ENCODE measurements around the gene S1PR3. TPM values are rescaled to one million over a fixed set of nuclear protein-coding genes. Genes with fewer than 3 reads are reported as not detected.

S1PR3 gene
- total RNA-seq, 1 experiment from 2014 or later: 2.8 TPM

DNA sequence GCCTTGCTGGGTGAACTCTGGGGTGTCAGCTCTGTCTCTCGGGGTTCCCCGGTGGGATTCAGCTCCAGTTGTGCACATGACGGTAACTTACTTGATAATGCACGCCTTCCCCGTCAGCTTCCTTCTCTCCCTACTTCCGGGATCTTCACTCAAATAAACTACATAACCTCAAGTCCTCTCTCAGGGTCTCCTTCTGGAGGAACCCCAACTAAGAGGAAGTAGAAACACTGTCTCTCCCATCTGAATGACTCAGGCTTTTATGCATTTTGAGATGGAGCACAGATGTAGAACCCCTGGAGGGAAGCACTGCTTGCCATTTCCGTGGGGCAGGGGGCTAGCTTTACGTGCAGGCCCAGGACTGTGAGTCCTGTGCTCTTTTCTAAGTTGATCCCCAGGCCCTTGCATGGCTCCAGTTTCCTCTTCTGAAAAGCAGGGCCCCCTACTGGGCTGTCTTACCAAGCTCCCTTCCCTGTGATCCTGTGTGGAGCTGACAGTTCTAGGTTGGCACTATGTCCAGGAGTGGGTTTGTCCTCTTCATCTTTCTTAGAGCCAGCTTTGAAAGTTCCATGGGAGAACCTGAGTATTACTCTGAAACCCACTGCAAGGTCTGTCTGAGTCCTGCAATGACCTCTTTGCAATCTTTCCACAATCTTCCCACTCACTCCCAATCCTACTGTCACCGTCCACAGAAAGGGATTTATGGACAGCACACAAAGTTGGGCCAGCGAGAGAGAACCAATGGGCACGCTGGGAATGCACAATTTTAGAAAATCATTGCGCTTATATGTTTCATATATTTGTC, 17.7 kb downstream of the S1PR3 start:
- POLR2A ChIA-PET: no interaction called here
- Mint-ChIP-seq H3K9me3 (ENCODE audit: unreplicated experiment) (no peaks in the 10 kb centered on the region), H3K27ac (ENCODE audit: low read depth, unreplicated experiment) (no peak overlapping the region), H3K27me3 (ENCODE audit: insufficient read depth, unreplicated experiment) (no peaks in the 10 kb centered on the region), H3K36me3 (ENCODE audit: insufficient read depth, unreplicated experiment) (no peaks in the 10 kb centered on the region), H3K4me3 (ENCODE audit: unreplicated experiment) (no peak overlapping the region), H3K4me1 (ENCODE audit: insufficient read depth, unreplicated experiment) (peaks cover 14% of the 10 kb centered on the region)
- TF ChIP-seq, protein P1, sequence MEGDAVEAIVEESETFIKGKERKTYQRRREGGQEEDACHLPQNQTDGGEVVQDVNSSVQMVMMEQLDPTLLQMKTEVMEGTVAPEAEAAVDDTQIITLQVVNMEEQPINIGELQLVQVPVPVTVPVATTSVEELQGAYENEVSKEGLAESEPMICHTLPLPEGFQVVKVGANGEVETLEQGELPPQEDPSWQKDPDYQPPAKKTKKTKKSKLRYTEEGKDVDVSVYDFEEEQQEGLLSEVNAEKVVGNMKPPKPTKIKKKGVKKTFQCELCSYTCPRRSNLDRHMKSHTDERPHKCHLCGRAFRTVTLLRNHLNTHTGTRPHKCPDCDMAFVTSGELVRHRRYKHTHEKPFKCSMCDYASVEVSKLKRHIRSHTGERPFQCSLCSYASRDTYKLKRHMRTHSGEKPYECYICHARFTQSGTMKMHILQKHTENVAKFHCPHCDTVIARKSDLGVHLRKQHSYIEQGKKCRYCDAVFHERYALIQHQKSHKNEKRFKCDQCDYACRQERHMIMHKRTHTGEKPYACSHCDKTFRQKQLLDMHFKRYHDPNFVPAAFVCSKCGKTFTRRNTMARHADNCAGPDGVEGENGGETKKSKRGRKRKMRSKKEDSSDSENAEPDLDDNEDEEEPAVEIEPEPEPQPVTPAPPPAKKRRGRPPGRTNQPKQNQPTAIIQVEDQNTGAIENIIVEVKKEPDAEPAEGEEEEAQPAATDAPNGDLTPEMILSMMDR (IDR thresholded peaks at IDR 0.05; ENCODE audit: unreplicated experiment): no peak
- BruUV-seq (replicated peaks): no TSS peak
- CTCF ChIA-PET: interaction anchor here (0.5 to 1.1 kb wide), 4 partner anchors 12 to 356 kb away, joined by 3 to 4 read pairs (median 3); no protein-coding TSS in a partner anchor
- intact Hi-C loops (cut with micrococcal nuclease): no loop called here
- DNase-seq (ENCODE audit: unreplicated experiment): no peak

DNA sequence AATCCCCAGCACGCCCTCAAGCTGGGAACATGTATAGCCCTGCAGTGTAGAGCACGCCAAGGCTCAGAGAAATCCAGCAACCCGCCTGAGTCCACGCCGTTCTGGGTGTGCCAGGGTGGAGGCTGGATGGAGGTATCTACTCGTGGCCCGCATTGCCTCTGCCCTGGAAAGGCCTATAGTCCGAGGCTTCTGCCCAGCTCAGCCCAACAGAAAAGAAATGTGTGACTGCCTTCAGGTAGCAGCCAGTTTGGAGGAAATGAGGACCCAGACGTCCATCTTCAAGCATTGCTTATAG, 18.2 kb downstream of the S1PR3 start:
- no peak overlapping the region for H3K4me3 Mint-ChIP-seq (ENCODE audit: unreplicated experiment)
- TF ChIP-seq, protein P1 (IDR thresholded peaks at IDR 0.05; ENCODE audit: unreplicated experiment): no peak
- no peak overlapping the region for H3K27ac Mint-ChIP-seq (ENCODE audit: low read depth, unreplicated experiment)
- no peaks in the 10 kb centered on the region for H3K9me3 Mint-ChIP-seq (ENCODE audit: unreplicated experiment)
- DNase-seq (ENCODE audit: unreplicated experiment): no peak
- H3K4me1 Mint-ChIP-seq (ENCODE audit: insufficient read depth, unreplicated experiment): peaks cover 14% of the 10 kb centered on the region
- H3K27me3 Mint-ChIP-seq (ENCODE audit: insufficient read depth, unreplicated experiment): no peaks in the 10 kb centered on the region
- intact Hi-C loops (cut with micrococcal nuclease): no loop called here
- H3K36me3 Mint-ChIP-seq (ENCODE audit: insufficient read depth, unreplicated experiment): no peaks in the 10 kb centered on the region
- BruUV-seq (replicated peaks): no TSS peak
- POLR2A ChIA-PET: no interaction called here
- CTCF ChIA-PET: interaction anchor here (0.5 to 2.1 kb wide), 3 partner anchors 9 to 13 kb away, joined by 3 to 6 read pairs (median 3); no protein-coding TSS in a partner anchor

DNA sequence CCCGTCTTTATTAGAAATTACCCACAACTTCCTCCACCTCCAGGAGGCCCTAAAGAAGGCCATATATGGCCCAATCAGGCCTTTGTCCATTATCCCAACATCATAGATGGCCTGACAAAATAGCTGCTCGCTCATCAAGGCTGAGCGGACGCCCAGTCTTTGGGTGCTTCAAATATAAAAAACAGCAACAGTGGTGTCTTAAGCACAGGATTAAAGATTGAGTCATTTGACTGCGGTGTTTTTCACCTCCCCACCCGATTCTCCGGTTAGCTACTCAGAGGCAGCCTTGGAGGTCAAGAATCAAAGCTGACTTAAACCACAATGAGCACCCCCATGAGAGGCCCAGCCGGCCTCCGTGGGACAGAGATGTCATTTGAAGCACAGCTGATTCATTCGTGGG, 18.8 kb downstream of the S1PR3 start:
- TF ChIP-seq, protein P1 (IDR thresholded peaks at IDR 0.05; ENCODE audit: unreplicated experiment): no peak
- Mint-ChIP-seq H3K4me1 (ENCODE audit: insufficient read depth, unreplicated experiment) (peaks cover 14% of the 10 kb centered on the region), H3K27me3 (ENCODE audit: insufficient read depth, unreplicated experiment) (no peaks in the 10 kb centered on the region), H3K27ac (ENCODE audit: low read depth, unreplicated experiment) (no peak overlapping the region), H3K4me3 (ENCODE audit: unreplicated experiment) (no peak overlapping the region), H3K36me3 (ENCODE audit: insufficient read depth, unreplicated experiment) (no peaks in the 10 kb centered on the region), H3K9me3 (ENCODE audit: unreplicated experiment) (no peaks in the 10 kb centered on the region)
- BruUV-seq (replicated peaks): no TSS peak
- intact Hi-C loops (cut with micrococcal nuclease): no loop called here
- DNase-seq (ENCODE audit: unreplicated experiment): no peak
- ChIA-PET CTCF (interaction anchor here (0.6 to 2.1 kb wide), 3 partner anchors 7 to 417 kb away, joined by 3 to 6 read pairs (median 4); no protein-coding TSS in a partner anchor), POLR2A (no interaction called here)

- BruUV-seq (replicated peaks): no TSS peak
- Mint-ChIP-seq H3K9me3 (ENCODE audit: unreplicated experiment) (no peaks in the 10 kb centered on the region), H3K27ac (ENCODE audit: low read depth, unreplicated experiment) (no peak overlapping the region), H3K27me3 (ENCODE audit: insufficient read depth, unreplicated experiment) (no peaks in the 10 kb centered on the region), H3K4me1 (ENCODE audit: insufficient read depth, unreplicated experiment) (peaks cover 14% of the 10 kb centered on the region), H3K36me3 (ENCODE audit: insufficient read depth, unreplicated experiment) (no peaks in the 10 kb centered on the region), H3K4me3 (ENCODE audit: unreplicated experiment) (no peak overlapping the region)
- ChIA-PET CTCF (interaction anchor here (0.6 to 2.1 kb wide), 5 partner anchors 8 to 1060 kb away, joined by 3 to 6 read pairs (median 4); no protein-coding TSS in a partner anchor), POLR2A (no interaction called here)
- DNase-seq (ENCODE audit: unreplicated experiment): no peak
- intact Hi-C loops (cut with micrococcal nuclease): no loop called here
- TF ChIP-seq, protein P1 (IDR thresholded peaks at IDR 0.05; ENCODE audit: unreplicated experiment): no peak
Observed at GRCh38 chr9:89010526-89011111, 19.4 kb downstream of the S1PR3 start.

All from MCF 10A (cell line).